ENCODE results near the gene RRAGA. TPM values are rescaled to one million over a fixed set of nuclear protein-coding genes. Genes with fewer than 3 reads are reported as not detected.
A peak's percentile ranks its signal among the peaks of the same experiment; 100 is the strongest.
"Not testable (repeated sequence)": the region's sequence is repeated elsewhere in the genome, so short reads cannot be mapped to it uniquely, and the experiment has no call there.

RRAGA gene
- total RNA-seq, 1 experiment from 2014 or later = 40.6 TPM

- Mint-ChIP-seq H3K4me3 (ENCODE audit: low read depth, unreplicated experiment) (no peak overlapping the region), H3K9me3 (ENCODE audit: low read depth, unreplicated experiment) (no peaks in the 10 kb centered on the region), H3K4me1 (ENCODE audit: low read depth, unreplicated experiment) (no peaks in the 10 kb centered on the region), H3K27ac (ENCODE audit: unreplicated experiment) (no peak overlapping the region), H3K27me3 (ENCODE audit: unreplicated experiment) (no peaks in the 10 kb centered on the region), H3K36me3 (ENCODE audit: insufficient read depth, unreplicated experiment) (peaks cover 25% of the 10 kb centered on the region)
- intact Hi-C loops (cut with micrococcal nuclease; ENCODE audit: unreplicated experiment) = loop anchor here (5.0 kb wide), 1 partner anchor 85 kb away; no protein-coding TSS in a partner anchor
- BruUV-seq (replicated peaks) = no TSS peak
- CTCF ChIA-PET = interaction anchor here (1.0 kb wide), 1 partner anchor 38 kb away, joined by 3 read pairs; the partner anchor contains the start of gene RRAGA
- TF ChIP-seq CTCF (IDR thresholded peaks at IDR 0.05; ENCODE audit: unreplicated experiment) = no peak
- peak; percentile 16 for DNase-seq
These were observed 38.1 kb downstream of the RRAGA start for GRCh38 chr9:19087106-19088000.

DNA sequence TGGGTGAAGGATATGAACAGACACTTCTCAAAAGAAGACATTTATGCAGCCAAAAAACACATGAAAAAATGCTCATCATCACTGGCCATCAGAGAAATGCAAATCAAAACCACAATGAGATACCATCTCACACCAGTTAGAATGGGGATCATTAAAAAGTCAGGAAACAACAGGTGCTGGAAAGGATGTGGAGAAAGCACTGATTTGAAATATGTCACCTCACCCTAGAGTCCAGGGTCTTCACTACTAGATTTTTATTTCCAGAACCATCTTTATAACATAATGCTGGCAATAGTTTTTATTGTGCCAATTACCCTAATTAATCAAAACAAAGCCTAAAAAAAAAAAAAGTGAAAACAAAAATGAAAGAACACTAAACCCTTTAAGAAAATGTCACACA, 48.2 kb downstream of the RRAGA start:
- BruUV-seq (replicated peaks); H3K9me3 Mint-ChIP-seq (ENCODE audit: low read depth, unreplicated experiment); H3K4me3 Mint-ChIP-seq (ENCODE audit: low read depth, unreplicated experiment); DNase-seq; H3K4me1 Mint-ChIP-seq (ENCODE audit: low read depth, unreplicated experiment); H3K27me3 Mint-ChIP-seq (ENCODE audit: unreplicated experiment); H3K27ac Mint-ChIP-seq (ENCODE audit: unreplicated experiment); intact Hi-C loops (cut with micrococcal nuclease; ENCODE audit: unreplicated experiment); CTCF ChIA-PET: not testable (repeated sequence)
- peaks cover 12% of the 10 kb centered on the region for H3K36me3 Mint-ChIP-seq (ENCODE audit: insufficient read depth, unreplicated experiment)

Other genes with a start within 250 kb of the RRAGA start
- 0.29 TPM in 1 of 2 replicates, not detected in the other for gene SAXO1, start 16.2 kb upstream of the RRAGA start, total RNA-seq (2022)
- gene HAUS6, start 53.5 kb downstream of the RRAGA start, total RNA-seq (2022) = 15.4 and 15.7 TPM in 2 replicates
- not detected in 2 replicates for gene PLIN2, start 78.1 kb downstream of the RRAGA start, total RNA-seq (2022)
- 28.5 and 32.2 TPM in 2 replicates for gene DENND4C, start 181.3 kb downstream of the RRAGA start, total RNA-seq (2022)